DMS153 (cell line): ENCODE measurements around the gene RPL9.
"Not testable (repeated sequence)": the region's sequence is repeated elsewhere in the genome, so short reads cannot be mapped to it uniquely, and the experiment has no call there.

Source experiments
- DNase-seq: peaks from one replicate; lab custom pipeline; 2025; lab: John Stamatoyannopoulos, UW

Gene RPL9

GRCh38 chr4:39458505-39459300 lies at the start of gene RPL9, which contains the start of gene LIAS:
Gene RPL9 (minus strand): TSS chr4:39458922. CDS start chr4:39458439, 483 bp downstream.
Gene LIAS (plus strand): TSS chr4:39459056. CDS start chr4:39459118, 62 bp downstream.
- DNase-seq = peak; percentile 87

DNA sequence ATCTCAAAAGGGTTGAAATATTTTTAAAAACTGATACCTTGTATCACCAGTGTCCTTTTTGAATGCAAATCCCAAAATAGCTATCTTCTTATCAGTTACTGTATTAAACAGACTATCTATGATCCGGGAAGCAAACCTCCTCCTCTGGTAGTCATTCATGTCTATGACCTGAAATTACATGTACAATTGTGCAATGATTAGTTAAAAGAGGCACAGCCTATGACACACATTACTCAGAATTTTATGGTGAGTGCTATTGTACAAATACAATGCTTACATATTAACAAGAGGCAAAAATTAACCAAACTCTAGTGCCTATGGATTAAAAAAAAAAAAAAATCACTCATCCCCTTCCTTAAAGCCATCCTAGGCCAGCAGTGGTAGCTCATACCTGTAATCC lies 46.9 kb upstream of the RPL9 start:
- DNase-seq = no peak

DNA sequence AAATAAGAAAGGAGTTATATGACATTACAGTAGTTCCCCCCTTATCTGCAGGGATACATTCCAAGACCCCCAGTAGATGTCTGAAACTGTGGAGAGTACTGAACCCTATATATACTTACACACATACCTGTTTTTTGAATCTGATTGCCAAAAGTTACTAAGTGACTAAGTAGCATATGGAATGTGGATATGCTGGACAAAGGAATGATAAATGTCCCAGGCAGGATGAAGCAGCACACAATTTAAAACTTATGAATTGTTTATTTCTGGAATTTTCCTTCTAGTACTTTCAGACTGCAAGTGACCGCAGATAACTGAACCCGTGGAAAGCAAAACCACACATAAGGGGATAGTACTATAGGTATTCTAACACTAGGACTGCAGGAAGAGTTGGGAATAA lies 45.8 kb upstream of the RPL9 start:
- no peak for DNase-seq

DNA sequence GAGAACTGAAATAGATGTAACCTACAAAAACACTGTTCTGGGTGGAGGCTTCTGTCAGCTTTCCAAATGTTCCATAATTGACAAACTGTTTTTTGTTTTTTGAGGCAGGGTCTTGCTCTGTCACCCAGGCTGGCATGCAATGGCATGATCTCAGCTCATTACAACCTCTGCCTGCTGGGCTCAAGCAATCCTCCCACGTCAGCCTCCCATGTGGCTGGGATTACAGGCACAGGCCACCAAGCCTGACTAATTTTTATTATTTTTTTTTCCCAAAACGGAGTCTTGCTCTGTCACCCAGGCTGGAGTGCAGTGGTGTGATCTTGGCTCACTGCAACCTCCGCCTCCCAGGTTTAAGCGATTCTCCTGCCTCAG lies 43.9 kb upstream of the RPL9 start:
- not testable (repeated sequence) for DNase-seq

- no peak for DNase-seq
These were observed 43.4 kb upstream of the RPL9 start for GRCh38 chr4:39502019-39502663.

GRCh38 chr4:39498727-39499020 lies 40.0 kb upstream of the RPL9 start:
- no peak for DNase-seq

GRCh38 chr4:39497909-39498726 lies 39.4 kb upstream of the RPL9 start:
- no peak for DNase-seq

GRCh38 chr4:39495446-39496213 lies 36.9 kb upstream of the RPL9 start:
- DNase-seq = no peak

DNA sequence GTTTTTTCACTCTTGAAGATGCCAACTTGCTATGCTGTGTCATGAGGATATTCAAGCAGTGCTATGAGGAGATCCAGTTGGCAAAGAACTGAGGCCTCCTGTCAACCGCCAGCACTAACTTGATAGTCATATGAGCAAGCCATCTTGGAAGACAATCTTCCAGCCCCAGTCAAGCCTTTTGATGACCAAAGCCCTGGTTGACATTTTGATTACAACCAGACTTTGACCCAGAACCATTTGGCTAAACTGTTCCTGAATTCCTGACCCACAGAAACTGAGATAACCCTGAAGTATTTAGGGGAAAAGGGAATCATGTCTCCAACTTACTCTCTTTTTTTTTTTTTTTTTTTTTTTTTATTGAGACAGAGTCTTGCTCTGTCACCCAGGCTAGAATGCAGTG lies 35.6 kb upstream of the RPL9 start:
- no peak for DNase-seq

DNA sequence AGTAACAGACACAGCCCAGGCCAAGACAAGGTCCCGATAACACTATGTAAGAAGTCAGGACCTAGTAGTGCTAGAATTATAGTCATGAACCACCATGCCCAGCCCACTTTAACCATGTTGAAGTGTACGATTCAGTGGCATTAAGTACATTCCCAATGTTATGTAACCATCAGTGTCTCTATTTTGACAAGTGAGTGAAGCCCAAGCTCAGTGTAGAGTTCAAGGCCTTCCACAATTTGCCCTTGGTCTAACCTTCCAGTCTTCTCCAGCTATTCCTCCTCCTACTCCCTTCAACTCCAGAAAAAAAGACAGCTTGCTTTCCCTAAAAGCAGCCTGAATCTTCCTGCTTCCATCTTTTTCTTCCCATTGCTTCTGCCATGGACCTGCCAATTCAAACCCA lies 31.6 kb upstream of the RPL9 start:
- DNase-seq = no peak

DNA sequence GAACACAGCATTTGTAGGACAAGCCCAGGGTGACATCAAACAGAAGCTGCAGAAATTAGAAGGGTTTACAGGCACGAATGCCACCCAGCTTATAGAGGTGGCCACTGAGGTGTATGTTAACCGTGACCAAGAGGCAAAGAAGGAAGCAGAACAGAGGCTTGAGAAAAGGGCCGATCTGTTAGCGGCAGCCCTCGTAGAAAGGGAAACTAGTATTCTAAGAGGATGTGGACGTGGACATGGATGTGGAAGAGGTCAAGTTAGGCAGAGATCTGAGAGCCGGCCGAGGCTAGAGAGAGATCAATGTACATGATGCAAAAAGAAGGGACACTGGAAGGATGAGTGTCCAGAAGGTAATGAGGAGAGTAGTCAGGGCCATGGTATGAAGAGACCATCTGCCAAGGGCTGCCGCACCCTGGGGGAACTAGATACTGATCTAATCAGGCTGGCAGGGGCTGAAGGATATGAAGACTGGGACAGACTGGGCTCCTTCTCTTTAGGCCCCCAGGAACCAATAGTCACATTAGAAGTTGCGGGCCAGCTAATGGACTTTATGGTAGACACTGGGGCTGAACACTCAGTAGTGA lies 27.6 kb upstream of the RPL9 start:
- no peak for DNase-seq

DNA sequence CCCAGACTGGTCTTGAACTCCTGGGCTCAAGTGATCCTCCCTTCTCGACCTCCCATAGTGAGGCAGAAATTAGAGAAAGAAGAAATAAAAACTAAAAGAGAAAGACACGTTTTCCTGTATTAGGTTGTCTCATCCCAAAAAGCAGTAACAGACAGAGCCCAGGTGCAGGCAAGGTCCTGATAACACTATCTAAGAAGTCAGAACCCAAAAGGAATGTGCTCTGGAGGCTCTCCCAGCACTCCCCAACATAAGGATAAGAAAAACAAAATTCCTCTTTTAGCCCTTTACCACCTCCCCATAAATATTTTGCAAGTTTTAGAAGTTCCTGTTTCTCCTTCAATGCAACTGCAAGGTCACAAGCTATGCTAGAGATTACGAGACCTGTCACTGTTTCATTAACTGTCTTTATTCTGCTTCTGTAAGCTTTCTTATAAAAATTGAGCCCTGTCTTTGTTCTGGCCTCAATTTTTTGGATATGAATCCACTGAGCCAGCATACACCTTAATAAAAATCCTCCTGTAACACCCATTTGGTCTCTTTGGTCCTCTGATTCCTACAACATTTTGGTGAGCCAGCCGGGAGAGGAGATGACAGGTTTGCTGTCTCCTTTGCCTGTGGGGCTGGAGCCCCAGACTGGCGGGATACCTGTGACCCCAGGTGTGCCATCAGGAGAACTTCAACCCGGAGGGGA lies 26.0 kb upstream of the RPL9 start:
- DNase-seq = no peak

DNA sequence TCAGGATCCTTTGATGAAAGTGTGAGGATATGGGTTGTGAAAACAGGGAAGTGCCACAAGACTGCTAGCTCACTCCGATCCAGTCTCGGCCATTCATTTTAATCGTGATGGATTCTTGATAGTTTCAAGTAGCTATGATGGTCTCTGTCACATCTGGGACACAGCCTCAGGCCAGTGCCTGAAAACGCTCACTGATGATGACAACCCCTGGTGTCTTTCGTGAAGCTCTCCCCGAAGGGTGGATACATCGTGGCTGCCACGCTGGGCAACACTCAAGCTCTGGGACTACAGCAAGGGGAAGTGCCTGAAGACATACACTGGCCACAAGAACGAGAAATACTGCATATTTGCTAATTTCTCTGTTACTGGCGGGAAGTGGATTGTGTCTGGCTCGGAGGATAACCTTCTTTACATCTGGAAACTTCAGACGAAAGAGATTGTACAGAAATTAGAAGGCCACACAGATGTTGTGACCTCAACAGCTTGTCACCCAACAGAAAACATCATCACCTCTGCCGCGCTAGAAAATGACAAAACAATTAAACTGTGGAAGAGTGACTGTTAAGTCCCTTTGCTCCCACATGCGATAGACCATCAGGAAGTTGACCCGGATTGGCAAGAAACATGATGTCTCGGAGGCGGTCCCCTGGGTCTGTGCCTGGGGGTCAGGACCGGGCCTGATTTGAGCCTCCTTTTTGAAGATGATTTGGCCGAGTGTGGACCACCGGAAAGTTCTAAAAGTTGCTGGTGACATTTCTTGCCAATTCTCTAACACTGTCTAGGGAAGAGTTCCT lies 22.4 kb upstream of the RPL9 start:
- DNase-seq = no peak

DNA sequence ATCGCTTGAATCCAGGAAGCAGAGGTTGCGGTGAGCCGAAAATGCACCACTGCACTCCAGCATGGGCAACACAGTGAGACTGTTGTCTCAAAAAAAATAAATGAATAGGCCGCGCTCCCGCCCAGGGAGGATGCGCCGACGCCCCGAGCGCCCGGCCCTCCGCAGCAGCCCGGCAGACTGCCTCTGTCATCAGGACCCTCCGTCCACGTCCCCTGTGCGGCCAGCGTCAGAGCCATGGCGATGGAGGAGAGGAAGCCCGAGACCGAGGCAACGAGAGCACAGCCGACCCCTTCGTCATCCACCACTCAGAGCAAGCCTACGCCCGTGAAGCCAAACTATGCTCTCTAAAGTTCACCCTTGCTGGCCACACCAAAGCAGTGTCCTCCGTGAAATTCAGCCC lies 21.5 kb upstream of the RPL9 start:
- no peak for DNase-seq

DNA sequence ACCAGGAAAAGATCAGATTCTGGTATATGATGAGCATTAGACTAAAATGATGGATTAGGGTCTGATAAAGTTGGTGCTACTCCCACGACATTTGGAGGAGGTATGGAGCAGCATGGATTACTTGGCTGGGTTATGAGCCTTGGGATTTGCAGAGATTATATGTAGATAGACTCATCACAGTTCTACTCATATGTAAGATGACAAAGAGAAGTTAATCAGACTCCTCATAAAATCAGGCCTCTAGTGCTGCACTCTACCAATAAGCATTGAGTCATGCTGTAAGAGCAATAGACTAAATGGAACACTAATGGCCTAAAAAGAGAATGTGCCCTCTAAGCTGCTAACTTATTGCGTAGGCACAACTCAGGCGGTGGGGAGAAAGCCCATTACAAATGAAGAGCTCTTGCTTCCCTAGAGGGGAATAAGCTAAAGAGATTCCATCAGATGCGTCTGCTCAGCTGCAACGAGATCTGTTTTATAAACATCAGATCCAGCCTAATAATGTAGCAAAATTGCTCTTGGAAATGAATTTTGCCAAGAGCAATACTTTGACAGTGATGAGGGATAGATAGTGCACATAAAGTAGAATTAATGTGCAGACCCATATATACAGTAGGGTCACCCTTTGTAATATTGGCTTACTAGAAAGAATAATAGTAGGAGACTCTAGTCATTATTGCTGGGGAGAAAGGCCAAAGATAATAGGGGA lies 17.6 kb upstream of the RPL9 start:
- DNase-seq = no peak

GRCh38 chr4:39472396-39472795 lies 13.7 kb upstream of the RPL9 start:
- DNase-seq = no peak

GRCh38 chr4:39470402-39470801 lies 11.7 kb upstream of the RPL9 start:
- DNase-seq = no peak

DNA sequence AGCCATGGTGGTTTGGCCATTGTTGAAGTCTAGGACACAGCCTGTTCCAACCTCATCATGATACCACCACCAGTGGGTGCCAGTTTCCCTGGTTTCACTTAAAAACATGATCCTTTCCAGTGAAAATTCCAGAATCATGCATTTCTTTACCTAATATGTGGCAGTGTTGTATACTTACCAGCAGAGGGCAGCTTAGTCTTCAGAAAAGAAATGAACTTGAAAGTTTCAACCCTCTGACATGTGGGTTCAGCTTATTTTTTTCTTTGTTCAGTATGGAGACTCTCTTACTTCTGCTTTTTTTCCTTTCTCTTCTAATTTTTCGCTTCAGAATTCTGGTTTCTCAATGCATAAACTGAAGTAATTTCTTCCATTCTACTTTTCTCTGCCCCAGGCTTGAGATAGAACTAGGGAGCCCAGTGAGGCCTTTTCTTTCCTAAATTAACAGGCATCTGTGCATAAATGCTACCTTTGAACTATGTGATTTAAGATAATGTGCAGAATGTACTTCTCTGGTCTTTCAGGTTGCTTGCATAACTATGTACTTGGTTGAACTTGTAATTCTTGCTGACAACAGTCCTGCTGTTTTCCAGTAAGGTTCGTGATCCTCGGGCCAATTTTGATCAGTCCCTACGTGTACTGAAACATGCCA lies 10.8 kb upstream of the RPL9 start:
- DNase-seq = no peak

GRCh38 chr4:39467464-39467863 lies 8.7 kb upstream of the RPL9 start:
- no peak for DNase-seq
